GM18499 (cell line): Measurements from ENCODE around the gene MUC5AC.
"Not testable (repeated sequence)": the region's sequence is repeated elsewhere in the genome, so short reads cannot be mapped to it uniquely, and the experiment has no call there.

Source experiments
- ATAC-seq: cut with Tn5 transposase; IDR thresholded peaks from one replicate; pipeline ENCODE4 v1.9.1; 2021; ENCODE audit warnings: moderate number of reproducible peaks; ENCODE audit not compliant: insufficient read depth, unreplicated experiment

The MUC5AC gene

GRCh38 chr11:1203505-1204271 is 45.9 kb downstream of the MUC5AC start:
- no peak for ATAC-seq

DNA sequence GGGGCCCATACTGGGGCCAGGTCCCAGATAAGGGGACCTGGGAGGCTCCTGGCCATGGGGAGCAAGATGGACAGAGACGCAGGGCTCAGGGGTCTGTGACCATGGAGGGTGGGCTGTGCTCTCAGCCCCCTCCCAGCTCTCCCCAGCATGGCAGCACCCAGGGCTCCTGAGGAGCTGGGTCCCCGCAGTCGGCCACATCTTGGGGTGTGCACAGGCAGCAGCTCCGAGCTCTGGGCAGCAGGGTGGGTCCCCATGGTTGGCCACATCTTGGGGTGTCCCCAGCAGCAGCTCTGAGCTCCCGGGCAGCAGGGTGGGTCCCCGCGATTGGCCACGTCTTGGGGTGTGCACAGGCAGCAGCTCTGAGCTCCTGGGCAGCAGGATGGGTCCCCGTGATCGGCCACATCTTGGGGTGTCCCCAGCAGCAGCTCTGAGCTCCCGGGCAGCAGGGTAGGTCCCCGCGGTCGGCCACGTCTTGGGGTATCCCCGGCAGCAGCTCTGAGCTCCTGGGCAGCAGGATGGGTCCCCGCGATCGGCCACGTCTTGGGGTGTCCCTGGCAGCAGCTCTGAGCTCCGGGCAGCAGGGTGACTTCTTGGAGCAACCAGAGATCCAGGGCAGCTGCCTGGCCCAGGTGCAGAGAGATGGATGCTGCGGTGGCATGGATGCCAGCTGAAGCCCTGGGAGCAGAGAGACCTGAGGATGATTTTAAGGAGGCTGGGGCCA is 46.8 kb downstream of the MUC5AC start:
- ATAC-seq = no peak

DNA sequence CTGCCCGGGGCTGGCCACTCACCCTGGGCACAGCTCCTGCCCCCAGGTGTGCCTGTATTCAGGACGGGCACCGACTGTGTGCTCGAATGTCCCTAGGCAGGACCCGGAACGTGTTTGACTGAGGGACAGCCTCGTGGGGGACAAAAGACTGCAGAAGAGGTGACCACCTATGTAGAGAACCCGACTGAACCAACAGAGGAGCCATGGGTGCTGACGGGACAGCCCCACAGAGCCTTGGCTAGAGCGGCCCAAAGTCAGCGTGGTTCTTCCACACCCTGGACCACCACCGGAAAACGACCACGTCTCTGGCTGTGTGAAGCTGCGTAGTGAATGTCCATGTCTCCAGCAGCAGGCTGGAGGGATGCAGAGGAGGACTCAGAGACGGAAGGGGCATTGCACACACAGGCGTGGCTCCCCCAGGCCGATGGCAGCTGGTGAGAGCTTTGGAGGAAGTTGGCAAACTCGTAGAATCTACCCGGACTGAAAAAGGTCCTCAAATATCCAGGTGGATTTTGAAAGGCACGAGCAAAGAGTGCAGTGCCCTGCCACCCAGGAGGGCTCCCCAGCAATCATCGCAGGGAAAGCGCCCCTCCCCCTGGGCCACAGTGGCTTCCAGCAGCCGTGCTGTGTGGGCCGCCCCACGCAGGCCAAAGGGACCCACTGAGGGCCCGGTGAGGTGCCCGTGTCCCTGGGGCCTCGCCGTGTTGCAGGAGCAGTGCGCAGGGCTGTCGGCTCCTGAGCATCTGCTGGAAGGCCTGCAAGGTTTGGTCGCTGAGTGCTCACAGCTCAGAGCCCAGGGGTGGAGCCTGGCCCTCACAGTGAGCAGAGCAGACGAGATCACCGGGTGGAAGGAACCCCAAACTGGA is 47.6 kb downstream of the MUC5AC start:
- no peak for ATAC-seq

DNA sequence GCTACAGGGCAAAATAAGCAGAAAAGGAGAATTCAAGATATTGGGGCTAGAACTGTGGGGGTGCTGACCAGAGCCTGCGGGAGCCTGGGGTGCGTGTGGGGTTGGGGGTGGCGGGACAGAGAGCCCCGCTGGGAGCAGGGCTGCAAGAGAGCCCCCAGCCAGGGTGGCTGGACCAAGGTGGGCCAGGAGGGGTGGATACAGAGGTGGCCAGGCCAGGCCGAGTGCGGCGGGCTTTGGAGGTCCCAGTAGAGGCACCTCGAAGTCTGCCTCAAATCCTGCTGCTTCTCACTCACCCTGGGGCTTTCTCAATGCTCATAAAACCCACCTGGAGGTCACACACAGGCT is 48.2 kb downstream of the MUC5AC start:
- ATAC-seq = no peak

DNA sequence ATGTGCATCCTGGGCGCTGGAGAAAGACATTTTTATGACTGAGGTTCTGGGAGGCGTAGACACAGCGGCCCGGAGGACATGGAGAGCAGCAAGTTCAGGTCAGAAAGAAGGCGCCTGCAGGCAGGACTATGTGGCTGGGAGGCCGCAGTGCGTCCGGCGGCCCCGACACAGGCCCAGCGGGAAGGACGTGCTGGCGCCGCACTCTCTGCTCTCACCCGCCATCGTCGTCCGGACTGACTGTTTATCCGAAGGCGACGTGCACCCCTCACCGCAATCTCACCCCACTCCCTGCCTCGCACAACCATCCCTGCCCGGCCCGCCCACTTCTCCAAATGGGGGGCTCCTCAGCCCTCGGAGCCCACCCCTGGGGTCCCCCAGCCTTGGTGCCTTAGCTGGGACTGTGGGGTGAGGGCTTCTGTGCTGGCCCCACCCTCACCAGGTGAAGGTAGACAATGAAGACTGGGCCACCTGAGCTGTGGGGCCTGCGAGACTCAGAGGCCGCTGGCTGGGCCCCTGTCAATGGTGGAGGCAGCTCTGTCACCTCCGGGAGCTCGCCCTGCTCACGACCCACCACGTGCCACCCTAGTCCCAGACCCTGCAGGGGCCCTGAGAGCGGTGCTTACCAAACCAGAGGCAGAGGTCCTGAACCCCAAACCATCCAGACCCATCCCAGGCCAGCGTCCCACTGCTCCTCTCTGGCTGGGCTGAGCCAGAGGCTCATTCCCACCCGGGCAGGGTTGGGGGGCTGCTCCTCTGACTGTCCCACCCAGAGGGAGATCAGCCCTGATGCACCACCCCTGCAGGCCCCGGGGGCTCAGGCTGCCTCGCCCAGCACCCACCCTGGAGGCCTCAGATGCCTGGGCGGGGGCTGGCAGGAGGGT is 48.9 kb downstream of the MUC5AC start:
- ATAC-seq = no peak

GRCh38 chr11:1207401-1208143 is 49.8 kb downstream of the MUC5AC start:
- ATAC-seq = no peak

- no peak for ATAC-seq
Measured at GRCh38 chr11:1208144-1208393, 50.3 kb downstream of the MUC5AC start.

- no peak for ATAC-seq
Measured at GRCh38 chr11:1208394-1209261, 50.9 kb downstream of the MUC5AC start.

GRCh38 chr11:1209371-1210057 is 51.8 kb downstream of the MUC5AC start:
- ATAC-seq = no peak

DNA sequence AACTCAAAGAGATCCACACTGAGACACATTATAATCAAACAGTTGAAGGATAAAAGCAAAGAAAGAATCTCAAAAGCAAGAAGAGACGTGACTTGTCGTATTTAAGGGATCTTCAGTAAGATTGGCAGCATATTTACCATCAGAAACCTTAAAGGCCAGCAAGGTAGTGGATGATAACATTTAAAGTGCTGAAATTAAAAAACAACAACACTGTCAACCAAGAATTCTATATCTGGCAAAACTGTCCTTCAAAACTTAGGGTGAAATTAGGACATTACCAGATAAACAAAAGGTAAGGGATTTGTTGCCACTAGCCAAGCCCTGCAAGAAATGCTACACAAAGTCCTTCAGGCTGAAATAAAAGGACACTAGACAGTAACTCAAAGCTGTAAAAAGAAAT is 54.1 kb downstream of the MUC5AC start:
- no peak for ATAC-seq

GRCh38 chr11:1215826-1216225 is 58.1 kb downstream of the MUC5AC start:
- ATAC-seq = not testable (repeated sequence)

DNA sequence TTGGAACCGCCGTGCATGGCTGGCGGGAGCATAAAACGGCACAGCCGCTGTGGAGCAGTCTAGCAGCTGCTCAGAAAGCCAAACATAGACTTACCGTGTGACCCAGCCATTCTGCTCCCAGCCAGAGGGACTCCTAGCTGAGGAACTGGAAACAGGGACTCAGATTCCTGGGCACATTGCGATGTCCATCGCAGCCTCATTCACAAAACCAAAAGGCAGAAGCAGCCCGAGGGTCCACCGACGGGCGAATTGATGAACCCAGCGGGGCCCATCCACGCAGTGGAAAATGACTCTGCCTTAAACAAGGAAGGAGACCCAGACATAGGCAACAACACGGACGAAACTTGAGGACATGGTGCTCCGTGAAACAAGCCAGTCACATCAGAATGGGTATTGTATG is 59.4 kb downstream of the MUC5AC start:
- ATAC-seq = no peak

GRCh38 chr11:1218256-1218787 is 60.6 kb downstream of the MUC5AC start:
- no peak for ATAC-seq

- no peak for ATAC-seq
Measured at GRCh38 chr11:1218788-1219445, 61.2 kb downstream of the MUC5AC start.

- no peak for ATAC-seq
Measured at GRCh38 chr11:1219446-1219833, 61.7 kb downstream of the MUC5AC start.

DNA sequence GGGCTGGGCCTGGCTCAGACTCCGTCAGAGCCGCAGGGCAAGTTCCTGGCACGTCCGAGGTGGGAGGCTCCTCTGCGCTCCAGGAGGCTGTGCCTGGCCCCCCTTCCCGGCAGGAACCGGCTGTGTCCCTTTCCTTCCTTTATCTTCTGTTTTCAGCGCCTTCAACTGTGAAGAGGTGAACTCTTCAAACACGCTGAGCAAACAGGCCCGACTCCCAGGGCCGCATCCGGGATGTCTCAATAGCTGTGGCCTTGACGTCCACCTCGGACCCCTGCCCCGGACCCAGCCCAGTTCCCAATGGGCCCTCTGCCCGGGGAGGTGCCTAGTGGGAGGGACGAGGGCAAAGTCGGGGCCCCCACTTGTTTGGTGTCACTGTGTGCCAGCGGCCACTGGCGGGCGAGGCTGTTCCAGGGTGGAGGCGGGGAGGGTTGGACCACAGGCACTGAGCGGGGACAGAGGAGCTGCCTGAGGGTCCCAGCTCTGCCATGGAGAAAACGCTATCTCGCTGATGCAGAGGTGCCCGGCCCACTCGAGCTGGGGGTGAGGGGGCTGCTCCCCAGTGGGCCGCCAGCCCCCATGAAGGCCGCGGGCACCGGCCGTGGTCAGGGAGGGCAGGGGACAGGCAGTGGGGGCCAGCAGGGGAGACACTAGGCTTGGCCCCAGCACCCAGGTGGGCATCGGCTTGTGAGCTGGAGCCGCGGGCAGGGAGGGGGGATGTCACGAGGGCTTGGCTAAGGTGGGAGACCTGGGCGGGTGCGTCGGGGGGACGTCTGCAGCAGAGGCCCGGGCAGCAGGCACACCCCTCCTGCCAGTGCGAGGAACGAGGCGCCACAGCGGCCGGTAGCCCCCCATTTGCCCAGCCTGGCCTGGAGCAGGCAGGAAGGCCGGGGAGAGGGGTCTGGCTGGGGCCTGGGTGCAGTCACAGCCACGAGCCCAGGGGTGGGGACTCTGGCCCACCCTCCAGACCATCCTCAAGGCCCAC is 62.4 kb downstream of the MUC5AC start:
- no peak for ATAC-seq
